T1000 (cell line): ENCODE results near the gene ZHX3.
"Not testable (repeated sequence)": the region's sequence is repeated elsewhere in the genome, so short reads cannot be mapped to it uniquely, and the experiment has no call there.

Experiments
- DNase-seq: peaks from one replicate; lab custom pipeline; 2025; ENCODE audit warnings: mixed read lengths; lab: John Stamatoyannopoulos, UW

Gene ZHX3

DNA sequence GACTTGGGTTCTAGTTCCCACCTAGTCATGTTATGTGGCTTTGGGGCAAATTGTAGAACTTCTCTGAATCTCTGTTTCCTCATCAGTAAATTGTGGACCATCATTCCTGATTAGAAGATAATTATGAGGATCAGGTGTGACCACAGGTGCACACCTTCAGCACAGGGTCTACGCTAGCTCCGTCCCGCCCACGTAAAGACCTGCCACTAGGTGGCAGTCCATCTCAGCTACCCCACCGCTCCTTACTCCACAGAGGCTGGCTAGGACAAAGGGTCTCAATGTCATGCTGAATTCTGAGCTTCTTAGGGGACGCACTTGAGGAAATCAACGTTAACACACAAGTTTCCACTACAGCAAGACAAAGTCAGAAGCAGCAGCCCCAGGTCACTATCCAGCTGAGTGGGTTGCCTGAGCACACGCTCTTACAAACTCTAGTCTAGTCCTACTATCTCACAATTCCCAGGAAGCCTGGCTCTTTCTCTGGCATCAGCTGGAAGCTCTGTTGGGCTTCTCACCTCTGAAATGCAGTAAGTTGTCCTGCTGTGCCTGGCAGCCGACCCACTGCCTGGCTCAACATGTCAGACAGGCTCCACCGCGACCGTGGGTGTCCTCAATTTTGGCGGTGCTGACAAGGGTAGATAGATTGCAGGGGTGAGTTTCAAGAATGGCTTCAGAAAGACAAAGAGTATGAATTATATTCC is 182.2 kb downstream of the ZHX3 start:
- peak; percentile 15 for DNase-seq

DNA sequence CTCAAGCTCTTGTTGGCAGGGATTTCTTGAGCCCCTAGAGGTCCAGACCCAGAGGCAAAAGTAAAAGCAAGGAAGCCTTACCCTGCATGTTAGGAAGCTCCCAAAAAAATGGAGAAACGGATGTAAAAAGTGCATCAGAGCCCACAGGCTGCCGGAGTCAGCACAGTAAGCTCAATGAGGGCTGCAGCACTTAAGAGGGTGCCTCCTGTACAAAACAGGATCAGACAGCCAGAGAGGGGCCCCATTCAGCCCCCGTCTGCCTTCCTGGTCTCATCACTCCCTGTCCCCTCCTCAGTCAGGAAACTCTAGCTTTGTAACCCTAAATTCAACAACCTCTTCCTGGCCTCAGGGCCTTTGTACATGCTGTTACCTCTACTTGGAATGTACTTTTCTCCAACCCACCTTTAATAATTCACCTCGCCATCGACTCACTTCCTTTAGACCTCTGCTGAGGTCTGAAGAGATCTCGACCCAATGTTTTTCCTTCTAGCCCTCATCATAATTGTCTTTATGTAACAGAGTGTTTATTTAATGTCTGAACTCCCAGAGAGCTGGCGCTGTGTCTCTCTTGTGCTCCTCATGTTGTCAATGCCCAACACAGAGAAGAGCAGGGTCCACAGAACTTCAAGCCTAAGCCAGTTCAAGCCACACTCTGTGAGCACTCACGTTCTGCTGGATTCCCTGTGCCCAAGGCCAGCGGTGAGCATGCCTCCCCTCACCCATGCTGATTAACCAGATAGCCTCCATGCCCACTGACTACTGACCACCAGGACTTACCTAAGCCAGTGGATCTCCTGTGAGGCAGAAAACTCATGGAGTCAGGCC is 183.0 kb downstream of the ZHX3 start:
- no peak for DNase-seq

- no peak for DNase-seq
These were observed 183.7 kb downstream of the ZHX3 start for GRCh38 chr20:41133709-41134361.

DNA sequence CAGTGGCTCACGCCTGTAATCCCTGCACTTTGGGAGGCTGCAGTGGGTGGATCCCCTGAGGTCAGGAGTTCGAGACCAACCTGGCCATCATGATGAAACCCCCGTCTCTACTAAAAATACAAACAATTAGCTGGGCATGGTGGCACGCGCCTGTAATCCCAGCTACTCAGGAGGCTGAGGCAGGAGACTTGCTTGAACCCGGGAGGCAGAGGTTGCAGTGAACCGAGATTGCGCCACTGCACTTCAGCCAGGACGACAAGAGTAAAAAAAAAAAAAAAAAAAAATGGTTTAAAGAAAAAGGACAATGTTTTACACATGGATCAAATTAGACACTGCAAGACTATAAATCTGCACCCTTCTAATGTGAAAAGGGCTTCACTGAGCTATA is 185.1 kb downstream of the ZHX3 start:
- not testable (repeated sequence) for DNase-seq

DNA sequence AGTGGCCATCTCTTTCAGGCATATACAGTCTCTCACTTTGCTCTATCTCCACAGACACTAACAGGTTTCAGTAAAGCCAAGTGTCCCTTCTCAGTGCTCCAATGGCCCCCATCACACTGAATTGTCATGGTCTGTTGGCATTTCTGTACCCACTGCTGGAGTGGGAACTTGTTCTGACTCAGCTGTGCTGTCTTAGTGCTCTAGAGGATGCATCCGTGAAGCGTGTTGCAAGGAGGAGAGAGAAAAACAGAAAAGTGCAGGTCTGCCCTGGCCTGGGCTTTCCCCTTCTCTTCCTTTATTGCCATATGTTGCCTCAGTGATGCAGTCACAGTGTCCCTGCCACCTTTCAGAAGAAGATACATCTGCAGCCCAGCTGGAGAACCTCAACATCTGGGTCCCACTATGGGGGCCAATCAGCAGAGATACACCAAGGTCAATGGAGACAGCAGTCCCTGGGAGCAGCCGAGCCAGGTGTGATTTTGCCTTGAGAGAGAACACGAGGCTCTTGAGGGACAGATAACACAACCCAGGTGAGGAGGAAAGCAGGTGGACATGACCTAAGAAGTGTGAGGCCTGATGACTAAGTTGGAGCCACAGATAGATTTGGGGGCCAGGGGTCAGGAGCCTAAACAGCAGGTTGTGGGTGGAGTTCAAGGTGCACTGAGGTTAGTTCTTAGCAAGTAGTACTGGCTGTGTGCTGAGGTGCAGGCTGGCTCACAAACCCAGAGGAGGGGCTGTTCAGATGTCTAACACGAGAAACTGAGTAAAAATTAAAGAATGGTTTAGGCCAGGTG is 185.7 kb downstream of the ZHX3 start:
- DNase-seq: no peak
